Transverse colon (tissue), 4 donors: Measurements from ENCODE around the gene SCD.

Experiments
- EP300 ChIP-seq: sonication (generic); formaldehyde crosslinking; IDR thresholded peaks from one replicate; pipeline ENCODE4 v1.6.1; 2017; ENCODE audit warnings: antibody characterized with exemption, low read depth
- POLR2A ChIP-seq: fragments of 450-650 bp; IDR thresholded peaks from one replicate; pipeline ENCODE4 v1.6.1; 2016; ENCODE audit warnings: antibody characterized with exemption, mild to moderate bottlenecking, moderate library complexity
- POLR2AphosphoS5 ChIP-seq, 3 donors: sonication (generic); formaldehyde crosslinking; IDR thresholded peaks; one replicate each; pipeline ENCODE4 v1.6.1; 2016; ENCODE audit warnings: antibody characterized with exemption in 3 of 3
- TF ChIP-seq, protein P1 (sequence below), 5 experiments: fragments of 200-600 bp in 3 of 5; fragments of 450-650 bp in 2 of 5; sonication (generic) in 3 of 5; IDR thresholded peaks; 1 replicate in 2 of 5; 2 replicates in 3 of 5; pipeline ENCODE4 v1.5.1; 2016 to 2017; ENCODE audit warnings: antibody characterized with exemption in 5 of 5, inconsistent platforms in 3 of 5, mild to moderate bottlenecking in 2 of 5, moderate library complexity in 1 of 5

DNA sequence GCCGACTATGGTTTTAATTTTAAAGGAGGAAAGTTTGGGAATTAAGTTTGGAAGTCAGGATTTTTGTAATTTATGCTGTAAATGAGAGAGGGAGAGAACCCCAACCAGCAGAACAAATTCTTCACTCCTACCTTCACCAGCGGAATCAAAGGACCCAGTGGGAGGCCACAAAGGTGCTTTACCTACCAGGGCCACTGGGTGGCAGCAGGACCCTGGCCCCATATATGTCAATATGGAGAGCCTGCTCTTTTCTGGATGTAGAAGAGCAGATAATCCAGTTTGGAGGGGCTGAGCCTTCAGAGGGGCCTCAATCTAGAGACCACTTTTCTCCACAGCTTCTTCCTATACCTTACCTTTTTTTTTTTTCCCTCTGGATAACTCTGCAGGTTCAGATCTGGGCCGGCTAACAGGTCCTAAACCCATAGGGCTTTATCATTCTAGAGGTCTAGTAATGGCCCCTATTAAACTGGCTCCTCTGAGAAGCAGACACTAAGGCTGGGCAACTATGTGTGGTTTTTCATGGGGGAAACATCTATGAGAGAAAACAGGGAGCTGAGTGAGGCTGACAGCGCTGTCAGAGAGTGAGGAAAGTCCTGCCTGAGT, 8.5 kb upstream of the SCD start:
- TF ChIP-seq POLR2AphosphoS5 (IDR thresholded peaks at IDR 0.05) (no peak), POLR2A (no peak), EP300 (no peak)
- TF ChIP-seq, protein P1, sequence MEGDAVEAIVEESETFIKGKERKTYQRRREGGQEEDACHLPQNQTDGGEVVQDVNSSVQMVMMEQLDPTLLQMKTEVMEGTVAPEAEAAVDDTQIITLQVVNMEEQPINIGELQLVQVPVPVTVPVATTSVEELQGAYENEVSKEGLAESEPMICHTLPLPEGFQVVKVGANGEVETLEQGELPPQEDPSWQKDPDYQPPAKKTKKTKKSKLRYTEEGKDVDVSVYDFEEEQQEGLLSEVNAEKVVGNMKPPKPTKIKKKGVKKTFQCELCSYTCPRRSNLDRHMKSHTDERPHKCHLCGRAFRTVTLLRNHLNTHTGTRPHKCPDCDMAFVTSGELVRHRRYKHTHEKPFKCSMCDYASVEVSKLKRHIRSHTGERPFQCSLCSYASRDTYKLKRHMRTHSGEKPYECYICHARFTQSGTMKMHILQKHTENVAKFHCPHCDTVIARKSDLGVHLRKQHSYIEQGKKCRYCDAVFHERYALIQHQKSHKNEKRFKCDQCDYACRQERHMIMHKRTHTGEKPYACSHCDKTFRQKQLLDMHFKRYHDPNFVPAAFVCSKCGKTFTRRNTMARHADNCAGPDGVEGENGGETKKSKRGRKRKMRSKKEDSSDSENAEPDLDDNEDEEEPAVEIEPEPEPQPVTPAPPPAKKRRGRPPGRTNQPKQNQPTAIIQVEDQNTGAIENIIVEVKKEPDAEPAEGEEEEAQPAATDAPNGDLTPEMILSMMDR (IDR thresholded peaks at IDR 0.05) = peak; percentile 89 to 94 (median 94)
